ENCODE data around the gene TRERF1.

The TRERF1 gene

DNA sequence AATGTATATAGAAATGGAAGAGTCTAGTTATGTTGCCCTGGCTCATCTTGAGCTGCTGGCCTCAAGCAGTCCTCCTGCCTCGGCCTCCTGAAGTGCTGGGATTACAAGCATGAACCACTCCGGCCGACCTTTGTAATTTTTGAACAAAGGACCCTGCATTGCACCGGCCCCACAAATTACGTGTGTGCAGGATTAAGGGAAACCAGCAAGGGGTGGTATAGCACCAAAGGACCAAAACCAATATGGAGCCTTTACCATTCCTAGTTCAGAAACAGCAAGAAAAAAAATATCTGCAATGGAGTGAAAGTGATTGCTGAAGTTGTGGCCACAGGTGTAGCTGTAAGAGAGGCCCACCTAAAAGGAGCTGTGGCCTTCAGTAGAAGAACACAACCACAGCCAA is 8.2 kb upstream of the TRERF1 start:
- TF ChIP-seq, protein P1, sequence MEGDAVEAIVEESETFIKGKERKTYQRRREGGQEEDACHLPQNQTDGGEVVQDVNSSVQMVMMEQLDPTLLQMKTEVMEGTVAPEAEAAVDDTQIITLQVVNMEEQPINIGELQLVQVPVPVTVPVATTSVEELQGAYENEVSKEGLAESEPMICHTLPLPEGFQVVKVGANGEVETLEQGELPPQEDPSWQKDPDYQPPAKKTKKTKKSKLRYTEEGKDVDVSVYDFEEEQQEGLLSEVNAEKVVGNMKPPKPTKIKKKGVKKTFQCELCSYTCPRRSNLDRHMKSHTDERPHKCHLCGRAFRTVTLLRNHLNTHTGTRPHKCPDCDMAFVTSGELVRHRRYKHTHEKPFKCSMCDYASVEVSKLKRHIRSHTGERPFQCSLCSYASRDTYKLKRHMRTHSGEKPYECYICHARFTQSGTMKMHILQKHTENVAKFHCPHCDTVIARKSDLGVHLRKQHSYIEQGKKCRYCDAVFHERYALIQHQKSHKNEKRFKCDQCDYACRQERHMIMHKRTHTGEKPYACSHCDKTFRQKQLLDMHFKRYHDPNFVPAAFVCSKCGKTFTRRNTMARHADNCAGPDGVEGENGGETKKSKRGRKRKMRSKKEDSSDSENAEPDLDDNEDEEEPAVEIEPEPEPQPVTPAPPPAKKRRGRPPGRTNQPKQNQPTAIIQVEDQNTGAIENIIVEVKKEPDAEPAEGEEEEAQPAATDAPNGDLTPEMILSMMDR (IDR thresholded peaks at IDR 0.05; ENCODE audit: low read depth, low read length, missing control alignments), result no peak
- in situ Hi-C loops (cut with HindIII; ENCODE audit: low sequenced_read_pairs), result no loop called here
- DNase-seq (ENCODE audit: low read depth), result no peak
- no peak overlapping the region for H3K4me3 ChIP-seq (ENCODE audit: low read depth, low read length)

GRCh38 chr6:42454428-42454791 is 2.7 kb upstream of the TRERF1 start:
- no peak overlapping the region for H3K4me3 ChIP-seq (ENCODE audit: low read depth, low read length)
- in situ Hi-C loops (cut with HindIII; ENCODE audit: low sequenced_read_pairs), result loop anchor here (5.0 kb wide), 2 partner anchors 37 to 38 kb away; no protein-coding TSS in a partner anchor
- TF ChIP-seq, protein P1 (IDR thresholded peaks at IDR 0.05; ENCODE audit: low read depth, low read length, missing control alignments), result no peak
- DNase-seq (ENCODE audit: low read depth), result no peak

- in situ Hi-C loops (cut with HindIII; ENCODE audit: low sequenced_read_pairs), result loop anchor here (5.0 kb wide), 2 partner anchors 37 to 38 kb away; no protein-coding TSS in a partner anchor
- H3K4me3 ChIP-seq (ENCODE audit: low read depth, low read length), result peak overlapping the region; percentile 73
- TF ChIP-seq, protein P1 (IDR thresholded peaks at IDR 0.05; ENCODE audit: low read depth, low read length, missing control alignments), result no peak
- DNase-seq (ENCODE audit: low read depth), result no peak
Observed at GRCh38 chr6:42453654-42454427, 2.1 kb upstream of the TRERF1 start.

DNA sequence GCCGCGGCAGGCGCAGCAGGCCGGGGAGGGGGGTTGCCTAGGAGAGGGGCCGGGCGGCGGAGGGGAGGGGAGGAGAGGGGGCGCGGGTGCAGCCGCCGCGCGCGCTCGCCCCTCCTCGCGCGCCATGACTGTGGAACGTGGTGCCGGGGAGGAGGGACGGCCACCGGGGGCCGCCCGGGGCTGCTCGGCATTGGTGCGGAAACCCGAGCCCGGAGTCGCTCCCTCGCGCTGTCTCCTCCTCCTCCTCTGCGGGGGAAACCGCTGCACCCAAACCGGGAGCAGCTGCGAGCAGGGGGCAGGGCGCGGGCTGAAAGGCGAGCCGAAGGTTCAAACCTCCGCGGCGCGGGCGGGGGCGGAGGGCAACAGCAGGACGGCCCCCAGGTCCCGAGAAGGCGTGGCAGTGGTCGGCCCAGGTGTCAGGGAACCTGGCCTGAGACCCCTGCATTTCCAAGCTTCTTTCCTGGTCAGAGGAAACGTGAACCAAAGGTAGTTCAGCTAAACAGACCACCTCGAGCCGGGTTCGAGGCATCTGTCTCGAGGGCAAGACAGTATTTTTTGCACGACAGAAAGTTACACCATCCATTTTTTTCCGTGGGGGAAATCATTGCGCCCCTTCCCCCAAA is 1.4 kb upstream of the TRERF1 start:
- TF ChIP-seq, protein P1 (IDR thresholded peaks at IDR 0.05; ENCODE audit: low read depth, low read length, missing control alignments), result no peak
- no peak for DNase-seq (ENCODE audit: low read depth)
- in situ Hi-C loops (cut with HindIII; ENCODE audit: low sequenced_read_pairs), result loop anchor here (5.0 kb wide), 2 partner anchors 36 to 39 kb away; no protein-coding TSS in a partner anchor
- peak overlapping the region; percentile 73 for H3K4me3 ChIP-seq (ENCODE audit: low read depth, low read length)

GRCh38 chr6:42452171-42453030 is 675 bp upstream of the TRERF1 start:
- TF ChIP-seq, protein P1 (IDR thresholded peaks at IDR 0.05; ENCODE audit: low read depth, low read length, missing control alignments), result no peak
- in situ Hi-C loops (cut with HindIII; ENCODE audit: low sequenced_read_pairs), result loop anchor here (5.0 kb wide), 2 partner anchors 35 to 40 kb away; no protein-coding TSS in a partner anchor
- no peak for DNase-seq (ENCODE audit: low read depth)
- peak overlapping the region; percentile 73 for H3K4me3 ChIP-seq (ENCODE audit: low read depth, low read length)
